ENCODE results near the gene PSMB3.

GRCh38 chr17:38717139-38717745, 35.3 kb upstream of the PSMB3 start:
- no peak for TF ChIP-seq CTCF (IDR thresholded peaks at IDR 0.05; ENCODE audit: borderline replicate concordance, extremely low read depth, low read length, poor library complexity, severe bottlenecking)
- TF ChIP-seq EZH2 (IDR thresholded peaks at IDR 0.05; ENCODE audit: borderline replicate concordance, low read depth, low read length, severe bottlenecking) = no peak

Measured in DND-41 (cell line).